GM21825 (cell line): ENCODE results near the gene MEGF8.

Source experiments
- ATAC-seq: cut with Tn5 transposase; IDR thresholded peaks from one replicate; pipeline ENCODE4 v1.9.1; 2021; ENCODE audit warnings: mild to moderate bottlenecking, moderate library complexity; ENCODE audit not compliant: unreplicated experiment

Gene MEGF8

DNA sequence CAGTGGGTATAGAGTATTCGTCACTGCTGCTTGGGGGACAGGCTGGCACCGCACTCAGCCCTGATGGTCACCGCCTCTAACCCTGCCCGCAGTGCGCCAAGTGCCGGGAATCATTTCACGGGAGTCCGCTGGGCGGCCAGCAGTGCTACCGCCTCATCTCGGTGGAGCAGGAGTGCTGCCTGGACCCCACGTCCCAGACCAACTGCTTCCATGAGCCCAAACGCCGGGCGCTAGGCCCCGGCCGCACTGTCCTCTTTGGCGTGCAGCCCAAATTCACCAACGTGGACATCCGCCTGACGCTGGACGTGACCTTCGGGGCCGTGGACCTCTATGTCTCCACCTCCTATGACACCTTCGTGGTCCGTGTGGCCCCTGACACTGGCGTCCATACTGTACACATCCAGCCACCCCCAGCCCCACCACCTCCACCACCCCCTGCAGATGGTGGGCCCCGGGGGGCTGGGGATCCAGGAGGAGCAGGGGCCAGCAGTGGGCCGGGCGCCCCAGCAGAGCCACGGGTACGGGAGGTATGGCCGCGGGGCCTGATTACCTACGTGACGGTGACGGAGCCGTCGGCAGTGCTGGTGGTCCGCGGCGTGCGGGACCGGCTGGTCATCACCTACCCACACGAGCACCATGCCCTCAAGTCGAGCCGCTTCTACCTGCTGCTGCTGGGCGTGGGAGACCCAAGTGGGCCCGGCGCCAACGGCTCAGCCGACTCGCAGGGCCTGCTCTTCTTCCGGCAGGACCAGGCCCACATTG lies 50.2 kb downstream of the MEGF8 start:
- ATAC-seq: no peak

- no peak for ATAC-seq
Observed at GRCh38 chr19:42376177-42376555, 50.7 kb downstream of the MEGF8 start.

DNA sequence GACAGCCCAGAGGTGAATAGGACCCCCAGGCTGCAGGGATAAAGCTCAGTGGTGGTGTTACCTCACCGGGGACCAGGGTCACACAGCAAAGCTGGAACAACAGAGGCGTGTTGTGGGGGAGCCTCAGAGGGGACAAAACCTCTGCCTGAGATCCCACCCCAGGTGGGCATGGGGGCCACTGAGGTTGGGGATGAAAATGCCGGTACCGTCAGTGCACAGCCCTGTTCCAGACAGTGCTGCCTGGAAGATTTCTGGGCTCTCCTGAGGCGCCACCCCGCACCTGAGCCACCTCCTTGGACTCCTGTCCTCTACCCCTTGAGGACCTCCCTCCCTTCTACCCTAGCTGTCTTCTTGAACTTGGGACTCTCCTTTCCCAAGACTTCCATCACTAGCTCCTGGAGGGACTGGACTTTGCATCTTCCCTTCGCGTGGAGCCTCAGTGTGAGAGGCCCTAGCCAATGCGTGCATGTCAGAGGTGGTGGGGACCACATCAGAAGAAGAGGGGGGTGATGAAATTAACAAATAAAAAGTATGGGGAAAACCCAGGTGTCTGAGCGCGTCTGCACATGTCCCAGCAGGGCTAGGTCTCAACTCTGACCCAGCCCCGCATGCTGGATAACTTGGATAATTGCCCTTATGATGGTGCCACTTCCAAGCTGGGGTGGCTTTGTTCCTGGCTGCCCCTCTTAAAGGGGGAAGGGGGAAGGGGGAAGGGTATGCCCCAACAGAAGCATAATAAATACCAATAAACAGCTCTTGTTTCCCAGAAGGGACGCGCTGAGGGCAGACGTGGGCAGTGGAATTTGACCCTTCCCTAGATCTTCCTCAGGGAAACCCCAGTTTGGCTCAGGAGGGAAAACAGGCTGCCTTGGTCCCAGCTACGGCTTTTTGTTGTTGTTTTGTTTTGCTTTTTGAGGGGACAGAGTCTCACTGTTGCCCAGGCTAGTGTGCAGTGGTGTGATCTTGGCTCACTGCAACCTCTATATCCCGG lies 53.1 kb downstream of the MEGF8 start:
- no peak for ATAC-seq

GRCh38 chr19:42380155-42380554 lies 54.7 kb downstream of the MEGF8 start:
- no peak for ATAC-seq

GRCh38 chr19:42386974-42387707 lies 61.7 kb downstream of the MEGF8 start:
- ATAC-seq: no peak

DNA sequence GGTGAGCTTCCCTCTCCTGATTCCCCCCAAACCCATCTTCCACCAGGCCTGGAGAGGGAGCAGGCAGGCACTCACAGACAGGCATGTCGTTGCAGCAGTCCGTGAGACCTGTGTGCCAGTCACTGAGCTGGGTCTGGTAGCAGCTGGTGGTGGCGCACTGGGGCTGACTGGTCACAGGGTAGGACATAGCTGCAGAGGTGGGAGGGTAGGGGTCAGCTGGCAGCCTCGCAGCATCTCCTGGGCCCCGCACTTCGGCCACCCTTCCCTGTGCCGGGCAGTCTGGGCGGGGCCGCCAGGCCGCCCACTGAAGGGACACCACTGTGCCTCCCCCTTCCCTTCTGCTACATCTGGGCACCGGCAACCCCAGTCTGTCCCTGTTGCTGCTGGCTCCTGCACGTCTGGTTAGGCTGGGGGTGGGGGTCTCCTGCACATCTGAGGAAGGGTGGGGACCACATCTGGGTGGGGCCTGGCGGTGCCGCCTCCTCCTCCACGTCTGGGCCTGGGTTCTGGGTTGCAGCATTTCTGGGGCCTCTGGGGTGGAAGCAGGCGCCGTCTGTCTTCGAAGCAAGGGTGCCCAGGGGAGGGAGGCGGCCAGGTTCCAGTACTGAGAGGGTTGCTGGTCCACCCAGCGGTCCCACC lies 63.5 kb downstream of the MEGF8 start:
- no peak for ATAC-seq

GRCh38 chr19:42389899-42390298 lies 64.5 kb downstream of the MEGF8 start, which contains the start of gene CNFN:
Gene CNFN (minus strand): TSS chr19:42390297. CDS start chr19:42389037, 1,260 bp downstream.
- no peak for ATAC-seq

DNA sequence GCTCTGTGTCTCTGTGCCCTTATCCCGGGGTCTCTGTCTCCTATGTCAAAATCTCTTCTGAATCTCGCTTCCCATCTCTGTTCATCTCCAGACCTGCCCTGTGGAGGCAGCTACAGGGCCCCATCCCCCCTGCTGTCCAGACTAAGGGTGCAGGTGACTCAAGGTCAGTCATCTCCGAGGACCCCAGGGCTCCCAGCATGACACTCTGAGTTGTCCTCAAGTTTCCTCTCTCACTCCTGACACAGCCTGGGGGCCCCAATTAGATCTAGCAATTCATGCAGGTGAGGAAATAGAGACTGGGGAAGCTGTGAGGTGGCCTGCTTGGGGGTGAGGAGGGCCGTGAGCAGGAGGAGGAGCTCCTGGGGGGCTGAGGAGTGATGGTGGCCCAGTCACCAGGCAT lies 66.7 kb downstream of the MEGF8 start:
- no peak for ATAC-seq

DNA sequence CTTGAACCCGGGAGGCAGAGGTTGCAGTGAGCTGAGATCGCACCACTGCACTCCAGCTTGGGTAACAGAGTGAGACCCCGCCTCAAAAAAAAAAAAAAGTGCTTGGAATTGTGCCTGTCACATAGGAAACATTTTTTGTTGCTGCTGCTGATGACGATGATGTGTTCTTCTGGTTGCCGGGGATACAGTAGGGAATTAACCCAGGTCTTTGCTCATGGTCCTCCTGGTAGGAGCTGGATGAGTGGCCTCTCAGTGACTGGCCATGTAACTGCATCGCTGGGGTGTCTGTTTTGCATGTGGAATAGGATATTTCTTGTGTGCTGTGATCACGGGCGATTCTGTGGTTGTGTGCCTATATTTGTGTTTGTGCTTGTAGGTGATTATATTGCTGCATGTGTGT lies 69.3 kb downstream of the MEGF8 start:
- ATAC-seq: no peak

- ATAC-seq: peak; percentile 91
Observed at GRCh38 chr19:42396381-42397262, 71.2 kb downstream of the MEGF8 start.

- ATAC-seq: no peak
Observed at GRCh38 chr19:42397263-42398166, 72.1 kb downstream of the MEGF8 start.

DNA sequence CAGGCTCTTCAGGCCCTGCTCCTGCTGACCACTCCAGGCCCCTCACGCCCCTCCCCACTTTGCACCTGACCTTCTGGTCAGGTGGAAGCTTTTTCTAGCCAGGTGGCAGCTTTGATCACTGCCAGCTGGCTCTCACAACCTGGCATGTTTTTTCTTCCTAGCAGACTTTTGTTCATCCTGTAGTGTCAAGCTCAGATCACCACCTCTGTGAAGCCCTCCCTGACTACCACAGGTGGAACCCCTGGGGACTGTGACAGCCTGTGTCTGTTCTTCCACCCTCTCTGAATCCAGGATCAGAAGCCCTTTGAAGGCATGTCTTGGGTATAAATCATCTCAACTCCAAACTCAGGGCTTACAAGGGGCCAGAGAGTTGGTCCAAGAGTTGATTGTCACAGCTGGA lies 75.0 kb downstream of the MEGF8 start:
- ATAC-seq: no peak

GRCh38 chr19:42401365-42402303 lies 76.2 kb downstream of the MEGF8 start:
- ATAC-seq: no peak

DNA sequence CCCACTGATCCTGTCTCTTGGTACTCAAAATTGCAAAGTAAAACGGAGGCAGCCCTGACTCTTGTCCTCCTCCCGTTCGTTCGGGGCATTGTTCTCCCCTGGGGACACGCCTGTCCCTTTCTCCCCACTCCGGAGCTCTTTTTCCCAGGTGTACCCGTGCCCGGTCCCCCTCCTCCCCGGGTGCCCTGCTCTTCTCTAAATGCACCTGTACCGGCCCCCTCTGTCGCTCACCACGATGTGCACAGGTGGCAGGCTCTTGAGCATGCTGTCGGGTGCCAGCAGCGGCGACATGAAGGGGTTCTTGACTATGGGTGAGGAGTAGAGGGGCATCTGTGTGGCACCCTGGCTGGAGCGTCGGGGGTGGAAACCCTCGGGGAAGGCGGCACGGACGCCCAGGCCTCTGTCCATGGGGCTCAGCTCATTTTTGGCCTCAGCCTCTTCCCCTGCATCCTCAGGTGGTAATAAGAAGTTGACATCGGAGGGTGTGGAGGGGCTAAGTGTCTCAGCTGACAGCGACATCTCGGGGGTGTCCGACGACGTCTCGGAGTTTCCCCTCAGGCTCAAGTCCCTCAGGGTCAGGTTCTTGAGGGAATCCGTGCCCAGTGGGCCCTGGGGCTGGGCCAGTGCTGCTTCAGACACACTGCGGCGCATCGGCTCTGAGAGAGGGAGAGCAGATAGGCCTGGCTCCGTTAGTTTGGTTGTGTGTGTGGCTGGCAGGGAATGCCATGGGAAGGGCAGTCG lies 77.1 kb downstream of the MEGF8 start:
- ATAC-seq: no peak

- ATAC-seq: no peak
Observed at GRCh38 chr19:42403586-42403985, 78.2 kb downstream of the MEGF8 start.

- no peak for ATAC-seq
Observed at GRCh38 chr19:42406111-42406510, 80.7 kb downstream of the MEGF8 start.
